Endothelial cell of umbilical vein (primary cell): ENCODE results near the gene SETSIP. TPM values are rescaled to one million over a fixed set of nuclear protein-coding genes. Genes with fewer than 3 reads are reported as not detected.

ENCODE experiments used
- BruUV-seq: library from RNA; stranded (reverse); fragments of 400-500 nt; replicated peaks from 2 replicates; lab custom pipeline; 2021; lab: Mats Ljungman, UMichigan
- CTCF ChIA-PET: fragments of 300-600, 350-600 bp; sonication (Branson Sonifier 250); formaldehyde crosslinking; loops from one replicate; lab custom pipeline; 2021; ENCODE audit warnings: antibody characterized with exemption, inconsistent platforms; lab: Charles Lee
- POLR2A ChIA-PET: fragments of 300-600, 350-600 bp; sonication (Branson Sonifier 250); formaldehyde crosslinking; loops from one replicate; lab custom pipeline; 2021; ENCODE audit warnings: antibody characterized with exemption, inconsistent platforms; lab: Charles Lee
- DNase-seq: peaks from one replicate; pipeline ENCODE4 v3.0.0-alpha.2; 2011; ENCODE audit warnings: low read depth, low spot score
- FAIRE-seq: peaks from 2 replicates; lab custom pipeline; 2011; peaks lifted over from hg19 to GRCh38; lab: Jason Lieb, UNC
- H2AFZ ChIP-seq: 2 replicates; pipeline ENCODE4 v1.6.0; 2012; ENCODE audit warnings: low read depth, low read length, control low read depth, inconsistent platforms
- H3K27ac ChIP-seq: 2 replicates; pipeline ENCODE4 v1.5.1; 2011; ENCODE audit warnings: low read depth, mild to moderate bottlenecking, control low read depth, low read length, moderate library complexity; ENCODE audit not compliant: insufficient read depth
- H3K27me3 ChIP-seq, 2 experiments: 2 replicates each; pipeline versions ENCODE4 v1.6.0 to v1.6.1; 2011; ENCODE audit warnings: low read length in 2 of 2, mixed read lengths in 1 of 2; ENCODE audit not compliant: control insufficient read depth in 2 of 2, insufficient read depth in 2 of 2
- H3K36me3 ChIP-seq, 2 experiments: 2 replicates in 1 of 2; 3 replicates in 1 of 2; pipeline ENCODE4 v1.5.1; 2011; ENCODE audit warnings: low read length in 2 of 2, mild to moderate bottlenecking in 1 of 2, moderate library complexity in 1 of 2; ENCODE audit not compliant: control insufficient read depth in 2 of 2, insufficient read depth in 2 of 2; ENCODE audit errors: extremely low read depth in 1 of 2
- H3K4me1 ChIP-seq: 3 replicates; pipeline ENCODE4 v1.5.1; 2011; ENCODE audit warnings: mild to moderate bottlenecking, low read length; ENCODE audit not compliant: control insufficient read depth, insufficient read depth; ENCODE audit errors: extremely low read depth
- H3K4me2 ChIP-seq: 2 replicates; pipeline ENCODE4 v1.6.1; 2011; ENCODE audit warnings: low read length, control low read depth, mixed read lengths; ENCODE audit not compliant: insufficient read depth
- H3K4me3 ChIP-seq, 3 experiments: fragments of 200-600 bp in 1 of 3; sonication (generic), shearing (Covaris generic) in 1 of 3; replicated peaks in 1 of 3; 2 replicates each; pipeline ENCODE4 v1.5.1; 2011 to 2016; ENCODE audit warnings: control low read depth in 3 of 3, low read length in 3 of 3, mild to moderate bottlenecking in 2 of 3, inconsistent platforms in 1 of 3, low read depth in 1 of 3, moderate library complexity in 1 of 3; ENCODE audit not compliant: insufficient read depth in 1 of 3
- H3K79me2 ChIP-seq: 2 replicates; pipeline ENCODE4 v1.6.0; 2012; ENCODE audit warnings: low read length, inconsistent platforms; ENCODE audit not compliant: control insufficient read depth, insufficient read depth
- H3K9ac ChIP-seq: replicated peaks from 2 replicates; pipeline ENCODE3; 2011; ENCODE audit warnings: low read length, control low read depth; ENCODE audit not compliant: insufficient read depth; ENCODE audit errors: extremely low read depth
- H3K9me1 ChIP-seq: replicated peaks from 3 replicates; pipeline ENCODE4 v1.6.0; 2011; ENCODE audit warnings: mild to moderate bottlenecking, low read length; ENCODE audit not compliant: control insufficient read depth, insufficient read depth; ENCODE audit errors: extremely low read depth
- H3K9me3 ChIP-seq: replicated peaks from 2 replicates; pipeline ENCODE4 v1.5.1; 2012; ENCODE audit warnings: low read length, inconsistent platforms; ENCODE audit not compliant: control insufficient read depth, insufficient read depth
- H4K20me1 ChIP-seq: replicated peaks from 2 replicates; pipeline ENCODE3; 2011; ENCODE audit warnings: mild to moderate bottlenecking, low read length; ENCODE audit not compliant: control insufficient read depth, insufficient read depth; ENCODE audit errors: extremely low read depth
- CTCF ChIP-seq, 2 donors: IDR thresholded peaks; 1 replicate in 1 of 2; 2 replicates in 1 of 2; pipeline ENCODE4 v1.5.1; 2011; ENCODE audit warnings: low read length in 2 of 2, mild to moderate bottlenecking in 2 of 2, moderate library complexity in 2 of 2, control low read depth in 1 of 2, inconsistent platforms in 1 of 2, low read depth in 1 of 2; ENCODE audit not compliant: insufficient read depth in 1 of 2; ENCODE audit errors: extremely low read depth in 1 of 2
- EZH2 ChIP-seq: IDR thresholded peaks from 2 replicates; pipeline ENCODE4 v1.6.1; 2012; ENCODE audit warnings: borderline replicate concordance, low read depth, mild to moderate bottlenecking, moderate library complexity, low read length, inconsistent platforms; ENCODE audit not compliant: severe bottlenecking
- FOS ChIP-seq: IDR thresholded peaks from 2 replicates; pipeline ENCODE4 v1.6.1; 2011; ENCODE audit warnings: mild to moderate bottlenecking, low read length, moderate library complexity, borderline replicate concordance; ENCODE audit not compliant: insufficient read depth
- GATA2 ChIP-seq: IDR thresholded peaks from 2 replicates; pipeline ENCODE4 v1.7.0; 2011; ENCODE audit warnings: low read depth, mild to moderate bottlenecking, moderate library complexity, mixed read lengths, low read length; ENCODE audit not compliant: insufficient read length, insufficient read depth
- JUN ChIP-seq: IDR thresholded peaks from 2 replicates; pipeline ENCODE4 v1.6.1; 2011; ENCODE audit warnings: borderline replicate concordance, low read depth; ENCODE audit not compliant: insufficient read length, insufficient read depth
- MAX ChIP-seq: IDR thresholded peaks from 2 replicates; pipeline ENCODE4 v1.6.1; 2011; ENCODE audit not compliant: insufficient read depth, insufficient read length
- MYC ChIP-seq: IDR thresholded peaks from one replicate; pipeline ENCODE4 v1.6.1; 2011; ENCODE audit warnings: mild to moderate bottlenecking, low read depth, low read length
- POLR2A ChIP-seq: IDR thresholded peaks from 2 replicates; pipeline ENCODE4 v1.6.1; 2012; ENCODE audit warnings: low read depth, mild to moderate bottlenecking, control low read depth, low read length
- POLR2AphosphoS5 ChIP-seq: IDR thresholded peaks from 2 replicates; pipeline ENCODE4 v1.6.1; 2012; ENCODE audit warnings: low read depth, mild to moderate bottlenecking, control low read depth, low read length, moderate library complexity; ENCODE audit not compliant: insufficient read depth
- dilution Hi-C: fragments of 300-500 bp; cut with MboI; formaldehyde crosslinking; loops from one replicate; pipeline ENCODE4 v1.15.0; 2019; ENCODE audit warnings: low sequenced_read_pairs; ENCODE audit not compliant: extremely low pct_ligation_motif_present
- intact Hi-C: fragments of 100-400 bp; cut with micrococcal nuclease; formaldehyde crosslinking; loops from one replicate; pipeline ENCODE4 v1.10.0; 2022
- polyA plus RNA-seq, 4 experiments: library from polyadenylated mRNA; depleted of rRNA in 3 of 4; stranded (reverse) in 3 of 4; unstranded in 1 of 4; fragments of >200 nt; gene quantifications; 2 replicates each; pipeline versions ENCODE4 v1.2.1 to v1.2.3, GENCODE V29; 2011 to 2012; ENCODE audit warnings: missing spikeins in 1 of 4
- total RNA-seq: library from RNA; stranded (reverse); gene quantifications from 2 replicates; pipeline ENCODE4 v1.2.3, GENCODE V29; 2021

SETSIP gene
- total and polyA plus RNA-seq, 2 donors (not counting 3 experiments of a cell fraction or from before 2014, with no cell fraction given), result not detected

- Histone ChIP-seq H3K9me3 (no peaks in the 10 kb centered on the region), H4K20me1 (no peaks in the 10 kb centered on the region), H3K79me2 (no peaks in the 10 kb centered on the region), H2AFZ (no peak overlapping the region), H3K4me2 (no peak overlapping the region), H3K4me1 (no peaks in the 10 kb centered on the region), H3K36me3 (no peaks in the 10 kb centered on the region), H3K9ac (no peak overlapping the region), H3K27ac (no peak overlapping the region), H3K4me3 (no peak overlapping the region), H3K9me1 (no peaks in the 10 kb centered on the region), H3K27me3 (no peaks in the 10 kb centered on the region)
- DNase-seq, result no peak
- FAIRE-seq, result no peak
- dilution Hi-C loops (no loop called here), intact Hi-C loops (no loop called here)
- POLR2A ChIA-PET, result no interaction called here
- BruUV-seq, result no TSS peak
- TF ChIP-seq POLR2A, result no peak
- TF ChIP-seq FOS, result no peak
- no peak for TF ChIP-seq GATA2
- no peak for TF ChIP-seq JUN
- no peak for TF ChIP-seq POLR2AphosphoS5
- TF ChIP-seq EZH2, result no peak
- no peak for TF ChIP-seq MAX
- no peak for TF ChIP-seq CTCF (IDR thresholded peaks at IDR 0.05; ENCODE audit: extremely low read depth in 1 of 2, insufficient read depth in 1 of 2, low read depth in 1 of 2, low read length in 2 of 2)
- no peak for TF ChIP-seq MYC
- CTCF ChIA-PET, result interaction anchor here (1.2 kb wide), 1 partner anchor 197 kb away, joined by 3 read pairs; no protein-coding TSS in a partner anchor
These were observed 18.9 kb upstream of the SETSIP start for GRCh38 chr1:92094090-92094489.
